Liver (tissue), 9 donors: Measurements from ENCODE around the gene LPAR1. TPM values are rescaled to one million over a fixed set of nuclear protein-coding genes. Genes with fewer than 3 reads are reported as not detected.

Experiments
- DNase-seq: peaks from one replicate; pipeline ENCODE4 v3.0.0-alpha.2; 2017; ENCODE audit warnings: low spot score
- H3K27ac ChIP-seq, 2 donors: one replicate each; pipeline ENCODE4 v1.7.0; 2013; ENCODE audit warnings: inconsistent platforms in 2 of 2, low read length in 2 of 2, control low read depth in 1 of 2, low read depth in 1 of 2, mild to moderate bottlenecking in 1 of 2
- H3K27me3 ChIP-seq, 4 donors: one replicate each; pipeline versions ENCODE4 v1.6.1 to v1.7.0; 2013; ENCODE audit warnings: low read length in 3 of 4, inconsistent platforms in 1 of 4, mild to moderate bottlenecking in 1 of 4, moderate library complexity in 1 of 4; ENCODE audit not compliant: control insufficient read depth in 4 of 4, insufficient read depth in 4 of 4
- H3K36me3 ChIP-seq, 4 donors: one replicate each; pipeline versions ENCODE4 v1.6.1 to v1.7.0; 2013; ENCODE audit warnings: low read length in 3 of 4, mild to moderate bottlenecking in 3 of 4, low read depth in 1 of 4, moderate library complexity in 1 of 4; ENCODE audit not compliant: control insufficient read depth in 4 of 4, insufficient read depth in 3 of 4
- H3K4me1 ChIP-seq, 4 donors: one replicate each; pipeline versions ENCODE4 v1.6.1 to v1.7.0; 2013; ENCODE audit warnings: low read length in 3 of 4, mild to moderate bottlenecking in 3 of 4, moderate library complexity in 1 of 4; ENCODE audit not compliant: control insufficient read depth in 4 of 4, insufficient read depth in 4 of 4
- H3K4me3 ChIP-seq, 3 donors: one replicate each; pipeline versions ENCODE4 v1.6.1 to v1.7.0; 2013; ENCODE audit warnings: low read length in 3 of 3, control low read depth in 1 of 3, low read depth in 1 of 3, mild to moderate bottlenecking in 1 of 3
- H3K9ac ChIP-seq, 2 donors: one replicate each; pipeline ENCODE4 v1.7.0; 2013; ENCODE audit warnings: low read length in 2 of 2, mild to moderate bottlenecking in 2 of 2, moderate library complexity in 2 of 2, control low read depth in 1 of 2, low read depth in 1 of 2
- H3K9me3 ChIP-seq, 4 donors: one replicate each; pipeline versions ENCODE4 v1.6.1 to v1.7.0; 2013; ENCODE audit warnings: low read length in 3 of 4; ENCODE audit not compliant: control insufficient read depth in 4 of 4
- CTCF ChIP-seq: fragments of 150-350 bp; IDR thresholded peaks from 2 replicates; pipeline ENCODE4 v1.5.1; 2017; ENCODE audit warnings: improper control_type of control experiment, low read depth, low read length; ENCODE audit not compliant: missing input control
- EGR1 ChIP-seq, 2 donors: IDR thresholded peaks; 2 replicates each; pipeline ENCODE4 v1.6.1; 2016 to 2018; ENCODE audit warnings: antibody characterized with exemption in 2 of 2, low read depth in 2 of 2
- FOXA1 ChIP-seq: IDR thresholded peaks from 2 replicates; pipeline ENCODE4 v1.6.1; 2016; ENCODE audit warnings: antibody characterized with exemption
- FOXA2 ChIP-seq: IDR thresholded peaks from 2 replicates; pipeline ENCODE4 v1.6.1; 2016; ENCODE audit warnings: antibody characterized with exemption
- GABPA ChIP-seq, 2 donors: IDR thresholded peaks in 1 of 2; conservative IDR thresholded peaks in 1 of 2; 2 replicates each; pipeline ENCODE4 v1.6.1; 2016; ENCODE audit warnings: antibody characterized with exemption in 2 of 2, mild to moderate bottlenecking in 1 of 2, moderate library complexity in 1 of 2
- HNF4A ChIP-seq, 2 donors: conservative IDR thresholded peaks; 2 replicates each; pipeline ENCODE4 v1.6.1; 2016; ENCODE audit warnings: antibody characterized with exemption in 2 of 2, mild to moderate bottlenecking in 2 of 2
- HNF4G ChIP-seq: IDR thresholded peaks from 2 replicates; pipeline ENCODE4 v1.6.1; 2016; ENCODE audit warnings: antibody characterized with exemption
- JUND ChIP-seq, 2 donors: IDR thresholded peaks; 2 replicates each; pipeline ENCODE4 v1.6.1; 2016; ENCODE audit warnings: antibody characterized with exemption in 2 of 2
- NR2F2 ChIP-seq: IDR thresholded peaks from 2 replicates; pipeline ENCODE4 v1.6.1; 2016; ENCODE audit warnings: antibody characterized with exemption
- RAD21 ChIP-seq, 2 donors: IDR thresholded peaks; 2 replicates each; pipeline ENCODE4 v1.6.1; 2016; ENCODE audit warnings: antibody characterized with exemption in 2 of 2, mild to moderate bottlenecking in 2 of 2
- REST ChIP-seq: IDR thresholded peaks from 2 replicates; pipeline ENCODE4 v1.6.1; 2016; ENCODE audit warnings: antibody characterized with exemption, mild to moderate bottlenecking
- RXRA ChIP-seq, 2 donors: IDR thresholded peaks; 2 replicates each; pipeline ENCODE4 v1.6.1; 2017 to 2018; ENCODE audit warnings: antibody characterized with exemption in 2 of 2, mild to moderate bottlenecking in 1 of 2
- SP1 ChIP-seq: IDR thresholded peaks from 2 replicates; pipeline ENCODE4 v1.6.1; 2018; ENCODE audit warnings: antibody characterized with exemption, mild to moderate bottlenecking
- TAF1 ChIP-seq: conservative IDR thresholded peaks from 2 replicates; pipeline ENCODE4 v1.6.1; 2016; ENCODE audit warnings: antibody characterized with exemption, mild to moderate bottlenecking
- YY1 ChIP-seq: IDR thresholded peaks from 2 replicates; pipeline ENCODE4 v1.6.1; 2016; ENCODE audit warnings: antibody characterized with exemption, mild to moderate bottlenecking
- ZBTB33 ChIP-seq: IDR thresholded peaks from 2 replicates; pipeline ENCODE4 v1.6.1; 2016; ENCODE audit warnings: antibody characterized with exemption
- WGBS: extraction: QIAGEN DNeasy Blood & Tissue Kit; methylation state at CpG from one replicate; pipeline ENCODE4 v1.1.7; 2013; 5-methylcytosine and 5-hydroxymethylcytosine counted together
- polyA plus RNA-seq, 2 donors: library from polyadenylated mRNA; stranded (reverse) in 1 of 2; unstranded in 1 of 2; fragments of 200-250 nt in 1 of 2; fragments of >200 nt in 1 of 2; fragmentation: Nextera tagmentation in 1 of 2; extraction: Ambion mirVana in 1 of 2; gene quantifications; one replicate each; pipeline versions ENCODE4 v1.2.1 to v1.2.3, GENCODE V29; 2013 to 2015
- total RNA-seq, 2 donors: library from RNA; depleted of rRNA; stranded (reverse); fragments of >200 nt; gene quantifications; one replicate each; pipeline ENCODE4 v1.2.3, GENCODE V29; 2014
- TF ChIP-seq, protein P1 (sequence below): IDR thresholded peaks from 2 replicates; pipeline ENCODE4 v1.6.1; 2016; ENCODE audit warnings: antibody characterized with exemption
- TF ChIP-seq, protein P2 (sequence below): IDR thresholded peaks from 2 replicates; pipeline ENCODE4 v1.6.1; 2016; ENCODE audit warnings: antibody characterized with exemption
- donor health status: healthy.
- donor health status: healthy.
- donor health status: healthy.
- donor health status: healthy.
- donor health status: healthy.

Gene LPAR1
- total and polyA plus RNA-seq, 4 donors: 0.51 to 3.6 (median 1.1) TPM

GRCh38 chr9:111037356-111037707 lies 938 bp downstream of the LPAR1 start:
- no peak overlapping the region for H3K9ac ChIP-seq
- WGBS: 8% methylated on average over 13 of the region's 13 CpGs
- peak overlapping the region; percentile 31 to 38 for H3K27ac ChIP-seq
- H3K4me1 ChIP-seq: peaks cover 11 to 28% (median 15%) of the 10 kb centered on the region in 4 donors
- TF ChIP-seq REST (no peak), FOXA1 (no peak), NR2F2 (no peak), TAF1 (no peak), RXRA (IDR thresholded peaks at IDR 0.05) (no peak), HNF4A (conservative IDR thresholded peaks at IDR 0.05) (no peak), JUND (IDR thresholded peaks at IDR 0.05) (no peak), YY1 (no peak), SP1 (no peak), HNF4G (no peak), RAD21 (IDR thresholded peaks at IDR 0.05) (no peak), EGR1 (IDR thresholded peaks at IDR 0.05; ENCODE audit: low read depth in 2 of 2) (no peak), GABPA (IDR thresholded peaks at IDR 0.05 in 1 of 2, conservative IDR thresholded peaks at IDR 0.05 in 1 of 2) (no peak), CTCF (no peak), FOXA2 (no peak), ZBTB33 (no peak)
- TF ChIP-seq, protein P1, sequence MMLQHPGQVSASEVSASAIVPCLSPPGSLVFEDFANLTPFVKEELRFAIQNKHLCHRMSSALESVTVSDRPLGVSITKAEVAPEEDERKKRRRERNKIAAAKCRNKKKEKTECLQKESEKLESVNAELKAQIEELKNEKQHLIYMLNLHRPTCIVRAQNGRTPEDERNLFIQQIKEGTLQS: no peak
- TF ChIP-seq, protein P2, sequence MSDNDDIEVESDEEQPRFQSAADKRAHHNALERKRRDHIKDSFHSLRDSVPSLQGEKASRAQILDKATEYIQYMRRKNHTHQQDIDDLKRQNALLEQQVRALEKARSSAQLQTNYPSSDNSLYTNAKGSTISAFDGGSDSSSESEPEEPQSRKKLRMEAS: no peak
- H3K4me3 ChIP-seq: peak overlapping the region in 2 of 3 donors; percentile 43 to 64
- DNase-seq: no peak
- no peaks in the 10 kb centered on the region for H3K36me3 ChIP-seq
- H3K9me3 ChIP-seq: no peaks in the 10 kb centered on the region
- H3K27me3 ChIP-seq: peaks cover 0 to 17% (median 4%) of the 10 kb centered on the region in 4 donors
